Endometrium (tissue), 2 donors: Measurements from ENCODE around the gene SORBS2.
"Not testable (repeated sequence)": the region's sequence is repeated elsewhere in the genome, so short reads cannot be mapped to it uniquely, and the experiment has no call there.

Source experiments
- FAIRE-seq: peaks from 2 replicates; lab custom pipeline; 2012; peaks lifted over from hg19 to GRCh38; lab: Jason Lieb, UNC
- donor health status: control.
- donor health status: control.

The SORBS2 gene

GRCh38 chr4:185736882-185737281 lies 75.1 kb downstream of the SORBS2 start:
- no peak for FAIRE-seq

DNA sequence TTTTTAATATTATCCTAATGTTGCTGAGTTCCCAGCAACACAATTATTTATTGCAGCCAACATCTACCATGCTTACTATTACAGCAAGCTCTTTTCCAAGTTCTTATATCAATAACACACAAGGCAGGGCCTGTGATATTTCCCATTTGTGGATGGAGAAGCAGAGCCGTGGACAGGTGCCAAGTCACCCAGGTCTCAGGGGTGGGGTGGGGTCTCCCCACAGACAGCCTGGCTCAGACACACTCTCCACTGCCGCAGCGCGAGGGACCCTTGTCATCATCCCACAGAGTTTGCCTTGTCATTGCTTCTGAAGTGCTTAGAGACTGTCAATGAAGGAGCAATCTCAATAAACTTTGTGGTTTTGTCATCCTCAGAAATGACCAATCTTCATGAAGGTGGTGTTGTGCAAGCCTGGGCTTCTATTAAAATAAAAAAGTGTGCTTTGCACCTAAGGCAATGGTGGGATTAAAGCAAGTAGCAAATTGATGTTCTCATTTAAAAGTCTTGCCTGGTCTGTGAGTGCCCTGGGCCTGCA lies 76.1 kb downstream of the SORBS2 start:
- FAIRE-seq = no peak

DNA sequence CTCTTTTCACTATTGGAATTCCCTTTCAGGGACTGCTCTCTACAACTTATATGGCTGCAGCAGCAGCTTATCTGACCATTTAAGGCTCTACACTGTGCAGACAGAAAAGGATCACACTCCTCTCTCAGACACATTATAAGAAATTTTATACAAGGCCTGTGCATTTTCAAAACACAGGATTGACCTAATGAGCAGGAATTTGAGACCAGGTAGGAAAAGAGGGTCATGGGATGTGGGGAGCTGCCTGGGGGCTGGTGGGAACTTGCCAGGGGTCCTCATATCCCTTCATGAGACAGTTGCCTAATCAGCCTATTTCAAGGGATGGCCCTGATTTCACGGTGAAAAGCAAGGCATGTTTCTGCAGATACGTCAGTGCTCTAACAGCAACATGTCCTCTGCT lies 77.1 kb downstream of the SORBS2 start:
- no peak for FAIRE-seq

GRCh38 chr4:185734214-185734613 lies 77.8 kb downstream of the SORBS2 start:
- FAIRE-seq = no peak

DNA sequence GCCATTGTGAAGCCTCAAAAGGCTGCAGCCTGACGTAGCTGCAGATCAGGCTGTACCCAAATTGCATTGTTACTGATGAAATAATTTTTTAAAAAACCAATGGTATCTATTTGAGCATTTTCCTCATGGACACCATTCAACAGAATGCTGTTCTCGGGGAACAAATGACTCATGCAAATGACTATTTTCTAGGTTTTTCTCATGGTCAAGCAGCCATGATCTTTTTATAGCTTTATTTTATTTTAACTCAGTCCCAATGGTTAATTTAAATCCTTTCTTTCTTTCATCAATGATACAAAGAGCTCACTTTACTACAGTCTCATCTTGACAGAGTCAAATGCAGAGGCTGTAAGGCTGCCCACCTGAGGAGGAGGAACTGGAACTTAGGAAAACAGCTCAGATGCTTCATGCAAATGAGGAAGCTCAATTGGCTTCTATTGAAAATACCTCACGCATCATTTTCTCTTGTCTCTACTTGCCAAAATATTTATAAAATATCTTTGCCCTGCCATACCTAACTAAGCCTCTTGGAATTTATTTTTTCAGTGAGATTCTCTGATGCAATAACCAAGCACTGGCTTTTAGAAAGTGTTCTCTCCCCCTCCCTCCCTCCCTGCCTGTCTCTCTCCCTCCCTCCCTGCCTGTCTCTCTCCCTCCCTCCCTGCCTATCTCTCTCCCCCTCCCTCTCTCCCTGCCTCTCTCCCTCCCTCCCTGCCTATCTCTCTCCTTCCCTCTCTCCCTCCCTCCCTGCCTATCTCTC lies 81.0 kb downstream of the SORBS2 start:
- no peak for FAIRE-seq

DNA sequence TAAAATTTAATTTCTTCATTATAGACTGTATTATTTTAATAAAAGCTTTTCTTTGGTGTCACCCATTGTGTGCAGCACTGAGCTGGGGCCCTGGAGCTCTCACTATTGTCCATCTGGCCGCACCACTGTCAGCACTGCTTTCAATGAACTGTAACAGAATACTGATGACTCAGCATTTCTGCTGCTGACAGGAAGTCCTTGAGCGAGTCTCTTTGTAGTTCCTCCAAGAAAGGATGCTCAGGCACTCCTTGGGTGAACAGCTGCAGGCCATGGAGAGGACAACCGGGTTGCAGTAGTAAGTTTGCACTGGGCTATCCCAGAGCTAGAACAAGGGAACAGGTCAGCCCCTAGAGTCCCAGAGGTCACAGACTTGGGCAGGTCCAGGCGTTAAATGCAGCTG lies 81.6 kb downstream of the SORBS2 start:
- no peak for FAIRE-seq

DNA sequence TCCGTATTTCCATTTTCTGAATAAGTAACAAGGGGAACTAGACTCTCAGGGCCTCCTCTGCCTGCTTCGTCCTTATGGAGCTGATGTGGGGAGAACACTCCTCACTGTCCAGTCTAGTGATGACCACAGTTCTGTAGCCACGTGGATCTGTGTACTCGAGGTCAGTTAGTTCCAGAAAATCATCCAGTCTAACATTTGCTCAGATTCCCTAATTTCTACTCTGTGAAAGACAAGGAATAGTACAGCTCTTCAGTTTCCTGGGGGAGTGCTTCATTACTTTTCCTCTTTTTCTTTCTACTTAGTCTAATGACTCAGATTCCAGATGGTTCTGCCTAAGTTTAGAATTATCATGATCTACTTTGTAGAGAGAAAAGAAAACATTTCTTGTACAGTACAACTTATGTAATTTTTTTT lies 82.6 kb downstream of the SORBS2 start:
- FAIRE-seq = peak; percentile 87

- FAIRE-seq = no peak
Observed at GRCh38 chr4:185728893-185729292, 83.1 kb downstream of the SORBS2 start.

GRCh38 chr4:185726931-185727330 lies 85.1 kb downstream of the SORBS2 start:
- no peak for FAIRE-seq

- FAIRE-seq = peak; percentile 81
Observed at GRCh38 chr4:185723631-185724260, 88.2 kb downstream of the SORBS2 start.

GRCh38 chr4:185722029-185722316 lies 90.0 kb downstream of the SORBS2 start:
- peak; percentile 4 for FAIRE-seq

DNA sequence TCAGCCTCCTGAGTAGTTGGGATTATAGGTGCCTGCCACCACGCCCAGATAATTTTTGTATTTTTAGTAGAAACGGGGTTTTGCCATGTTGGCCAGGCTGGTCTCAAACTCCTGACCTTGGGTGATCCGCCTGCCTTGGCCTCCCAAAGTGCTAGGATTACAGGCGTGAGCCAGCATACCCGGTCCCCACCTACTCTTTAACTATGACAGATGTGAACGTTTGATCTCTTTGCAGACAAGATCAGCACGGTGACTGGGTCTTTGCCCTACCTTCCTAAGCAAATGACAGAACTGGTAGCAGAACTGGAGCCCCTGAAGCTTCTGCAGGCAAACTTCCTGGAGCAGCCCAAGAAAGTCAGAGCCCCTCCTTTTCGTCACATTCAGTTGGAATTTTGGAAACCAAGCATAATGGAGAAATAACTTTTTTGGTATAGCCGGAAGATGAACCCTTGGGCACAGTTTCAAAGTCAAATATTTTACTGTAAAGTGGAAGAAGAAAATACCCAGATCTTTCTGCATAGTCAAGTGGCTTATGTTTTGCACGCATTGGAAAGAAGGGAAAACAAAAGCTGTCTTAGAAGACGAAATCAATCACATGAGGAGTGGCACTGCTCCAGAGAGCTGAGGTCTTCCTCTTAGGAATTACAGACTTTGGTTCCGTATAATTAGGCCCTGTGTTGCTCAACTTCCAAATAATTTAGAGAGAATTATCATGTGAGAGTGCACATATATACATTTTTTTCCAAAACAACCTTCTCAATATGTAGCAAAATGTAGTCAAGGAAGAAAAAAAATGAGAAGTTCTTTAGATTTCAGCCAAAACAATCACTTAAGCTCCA lies 90.6 kb downstream of the SORBS2 start:
- FAIRE-seq = no peak

DNA sequence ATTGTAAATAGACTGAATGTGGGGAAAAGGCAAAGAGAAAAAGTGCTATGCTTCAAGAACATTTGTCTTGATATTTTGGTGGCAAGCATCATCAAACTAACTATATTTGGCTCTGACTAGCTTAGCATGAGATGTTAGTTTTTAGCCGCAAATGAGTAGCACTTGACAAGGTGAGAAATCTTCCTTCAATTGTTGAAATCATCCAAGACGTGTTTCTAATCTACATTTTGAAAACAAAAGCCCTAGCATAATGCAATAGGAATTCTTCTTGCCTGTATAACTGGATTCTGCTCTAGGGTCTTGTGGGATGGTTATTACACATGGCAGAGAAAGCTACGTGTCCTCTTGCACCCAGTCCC lies 92.5 kb downstream of the SORBS2 start:
- FAIRE-seq = no peak

DNA sequence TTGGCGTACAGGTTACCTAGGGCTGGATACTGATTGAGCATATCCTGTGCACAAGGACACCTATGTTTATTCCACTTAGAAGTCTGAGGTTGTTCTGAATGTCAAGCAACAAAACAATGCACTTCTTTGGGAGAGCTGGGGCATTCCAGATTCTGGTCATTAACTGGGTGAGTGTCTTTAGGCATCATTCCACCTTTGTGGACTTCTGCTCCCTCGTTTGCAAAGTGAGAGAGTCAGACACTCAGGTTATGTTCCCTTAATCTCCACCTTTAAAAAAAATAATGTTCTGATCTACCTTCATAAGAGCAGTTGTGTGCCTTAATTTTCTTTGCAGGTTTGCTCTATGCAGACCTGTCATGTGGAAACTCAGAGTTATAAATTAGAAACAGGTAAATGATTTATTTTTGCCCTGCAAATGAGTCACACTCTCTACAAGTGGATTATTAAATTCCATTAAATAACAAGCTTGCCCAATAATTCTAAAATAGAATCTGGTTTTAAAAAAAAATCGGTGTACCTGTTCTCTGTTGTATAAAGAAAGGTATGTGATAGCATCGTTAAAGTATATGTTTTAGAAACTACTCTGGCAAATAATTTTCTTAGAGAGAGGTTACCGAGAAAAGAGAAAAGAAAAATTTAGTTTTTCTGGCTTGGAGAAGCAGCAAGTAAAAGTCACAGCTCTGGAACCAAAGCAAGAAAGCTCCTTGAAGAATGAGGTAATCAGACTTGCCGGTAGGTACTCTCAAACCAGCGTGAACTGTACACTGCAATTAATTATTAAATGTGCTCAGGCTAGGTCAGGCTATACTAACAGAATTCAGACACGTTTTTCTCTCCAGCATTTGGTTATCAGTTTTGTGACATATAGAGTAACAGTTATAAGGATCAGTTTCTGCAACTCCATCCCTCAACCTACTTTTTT lies 93.2 kb downstream of the SORBS2 start:
- FAIRE-seq = no peak

GRCh38 chr4:185717377-185717741 lies 94.6 kb downstream of the SORBS2 start:
- no peak for FAIRE-seq

DNA sequence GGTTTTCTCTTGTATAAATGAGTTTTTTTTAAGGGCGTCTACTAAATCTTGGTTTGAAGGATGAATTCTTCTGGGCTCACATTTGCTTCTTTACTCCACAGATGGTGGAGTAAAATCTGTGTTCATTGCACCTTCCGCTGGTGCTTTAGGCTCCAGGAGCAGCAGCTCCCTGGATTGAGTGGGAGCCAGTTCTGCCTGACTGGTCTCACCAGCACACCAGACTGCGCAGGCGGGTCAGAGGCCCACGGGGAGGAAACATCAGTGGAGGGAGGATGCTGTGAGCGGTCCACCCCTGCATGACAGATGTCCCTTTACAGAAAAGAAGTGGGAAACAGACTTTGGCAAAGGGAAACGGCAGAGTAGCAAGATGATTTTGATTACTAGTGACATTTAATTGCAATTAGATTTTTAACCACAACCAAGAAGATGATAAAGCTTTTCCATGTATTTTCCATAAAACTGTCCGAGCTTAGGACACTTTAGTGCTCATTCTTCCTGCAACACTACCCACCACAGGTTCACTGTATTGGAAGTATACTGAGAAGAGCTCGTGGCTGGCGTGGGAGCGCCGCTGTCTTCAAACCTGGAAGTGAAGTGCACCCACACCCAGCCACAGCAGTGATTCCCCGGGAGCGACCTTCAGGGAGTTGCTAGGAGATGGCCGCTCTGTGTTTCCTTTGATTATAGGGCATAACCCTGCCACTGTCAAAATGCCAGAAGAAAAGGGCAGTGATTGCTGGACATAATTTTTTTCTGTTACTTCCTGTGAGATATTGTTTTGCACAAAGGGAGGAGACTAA lies 95.2 kb downstream of the SORBS2 start:
- FAIRE-seq = no peak

DNA sequence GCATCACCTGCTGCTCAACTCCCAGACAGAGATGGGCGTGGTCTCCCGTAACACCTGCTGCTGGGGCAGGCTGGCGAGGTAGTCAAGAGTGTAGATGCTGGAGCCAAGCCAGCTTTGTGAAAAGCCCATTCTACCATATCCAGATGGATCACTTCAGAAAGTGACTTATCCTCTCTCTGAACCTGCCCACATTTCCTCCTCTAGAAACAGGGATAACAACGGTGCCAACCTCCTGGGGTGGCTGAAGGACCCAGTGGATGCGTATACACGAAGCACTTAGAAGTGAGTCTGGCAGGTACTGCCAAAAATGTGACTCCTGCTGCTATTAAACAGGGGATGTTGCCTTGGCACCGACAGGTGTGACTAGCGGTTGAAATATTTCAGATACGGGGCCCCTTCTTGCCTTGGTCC lies 95.8 kb downstream of the SORBS2 start:
- FAIRE-seq = no peak

DNA sequence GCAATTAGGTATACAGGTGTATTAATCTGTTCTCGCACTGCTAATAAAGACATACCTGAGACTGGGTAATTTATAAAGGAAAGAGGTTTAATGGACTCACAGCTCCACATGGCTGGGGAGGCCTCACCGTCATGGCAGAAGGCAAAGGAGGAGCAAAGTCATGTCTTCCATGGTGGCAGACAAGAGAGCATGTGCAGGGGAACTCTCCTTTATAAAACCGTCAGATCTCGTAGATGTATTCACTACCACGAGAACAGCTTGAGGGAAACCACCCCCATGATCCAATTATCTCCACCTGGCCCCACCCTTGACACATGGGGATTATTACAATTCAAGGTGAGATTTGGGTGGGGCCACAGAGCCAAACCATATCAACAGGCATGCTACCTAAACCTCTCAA lies 97.5 kb downstream of the SORBS2 start:
- FAIRE-seq = not testable (repeated sequence)

GRCh38 chr4:185713731-185714130 lies 98.3 kb downstream of the SORBS2 start:
- no peak for FAIRE-seq

- FAIRE-seq = no peak
Observed at GRCh38 chr4:185713272-185713671, 98.7 kb downstream of the SORBS2 start.

GRCh38 chr4:185712350-185713024 lies 99.5 kb downstream of the SORBS2 start:
- FAIRE-seq = no peak
